Measurements from ENCODE around the gene NECTIN1.

DNA sequence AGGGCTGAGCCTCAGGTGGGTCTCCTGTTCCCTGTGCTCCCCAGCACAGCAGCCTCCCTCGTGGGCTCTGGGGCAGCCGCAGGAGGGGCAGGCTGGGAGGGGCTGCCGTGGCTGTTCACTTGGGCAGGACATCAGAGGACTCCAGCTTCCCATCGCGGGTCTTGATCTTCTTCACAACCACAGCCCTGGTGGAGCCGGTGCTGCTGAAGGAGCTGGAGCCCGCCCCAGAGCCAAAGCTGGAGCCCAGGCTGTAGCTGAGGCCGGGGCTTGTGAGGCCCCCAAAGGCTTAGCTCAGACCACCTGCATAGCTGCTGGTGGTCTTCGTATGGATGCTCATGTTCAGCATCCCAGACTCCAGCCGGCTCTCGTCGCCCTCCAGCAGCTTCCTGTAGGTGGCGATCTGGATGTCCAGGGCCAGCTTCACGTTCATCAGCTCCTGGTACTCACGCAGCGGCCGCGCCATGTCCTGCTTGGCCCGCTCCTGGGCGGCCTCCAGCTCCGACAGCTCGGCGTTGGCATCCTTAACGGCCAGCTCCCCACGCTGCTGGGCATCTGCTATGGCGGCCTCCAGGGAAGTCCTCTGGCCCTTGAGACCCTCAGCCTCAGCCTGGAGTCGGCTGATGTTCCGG lies 126.1 kb downstream of the NECTIN1 start:
- TF ChIP-seq CTCF (IDR thresholded peaks at IDR 0.05; ENCODE audit: low read length) (0 out of 2 replicates have a peak, but pooled peaks have one; percentile 3), EZH2 (optimal IDR thresholded peaks at IDR 0.05; ENCODE audit: low read depth, low read length) (no peak)

Measured in MM.1S (cell line).